ENCODE measurements around the gene SDF2.

DNA sequence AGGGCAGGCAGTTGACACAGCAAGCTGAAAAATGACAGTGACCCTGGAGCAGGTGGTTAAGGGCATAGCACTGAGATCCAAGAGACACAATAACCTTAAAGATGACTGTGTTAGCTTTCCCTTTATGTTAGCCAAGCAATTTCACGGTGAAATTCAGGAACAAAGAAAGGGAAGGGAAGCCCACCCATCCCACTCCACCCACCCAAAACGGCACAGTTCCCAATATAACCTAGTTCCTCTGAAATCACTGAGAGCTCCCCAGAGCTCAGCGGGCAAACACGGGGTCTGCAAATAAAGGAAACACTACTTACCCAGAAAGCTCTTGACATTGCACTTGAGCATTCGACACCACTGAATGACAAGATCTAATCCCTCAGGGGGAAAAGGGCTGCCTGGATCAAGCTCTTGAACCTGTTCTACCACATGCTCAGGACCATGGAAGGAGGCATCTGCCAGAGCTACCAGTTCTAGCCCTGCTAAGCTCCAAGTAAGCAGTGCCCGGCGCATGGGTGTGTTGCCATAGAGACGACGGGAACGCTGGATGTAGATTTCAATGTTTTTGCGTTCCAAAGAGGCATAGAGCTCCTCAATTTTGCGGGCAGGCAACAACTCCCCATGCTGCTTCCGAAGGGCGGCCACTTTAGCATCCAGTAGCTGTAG, 27.4 kb downstream of the SDF2 start:
- TF ChIP-seq, protein P1, sequence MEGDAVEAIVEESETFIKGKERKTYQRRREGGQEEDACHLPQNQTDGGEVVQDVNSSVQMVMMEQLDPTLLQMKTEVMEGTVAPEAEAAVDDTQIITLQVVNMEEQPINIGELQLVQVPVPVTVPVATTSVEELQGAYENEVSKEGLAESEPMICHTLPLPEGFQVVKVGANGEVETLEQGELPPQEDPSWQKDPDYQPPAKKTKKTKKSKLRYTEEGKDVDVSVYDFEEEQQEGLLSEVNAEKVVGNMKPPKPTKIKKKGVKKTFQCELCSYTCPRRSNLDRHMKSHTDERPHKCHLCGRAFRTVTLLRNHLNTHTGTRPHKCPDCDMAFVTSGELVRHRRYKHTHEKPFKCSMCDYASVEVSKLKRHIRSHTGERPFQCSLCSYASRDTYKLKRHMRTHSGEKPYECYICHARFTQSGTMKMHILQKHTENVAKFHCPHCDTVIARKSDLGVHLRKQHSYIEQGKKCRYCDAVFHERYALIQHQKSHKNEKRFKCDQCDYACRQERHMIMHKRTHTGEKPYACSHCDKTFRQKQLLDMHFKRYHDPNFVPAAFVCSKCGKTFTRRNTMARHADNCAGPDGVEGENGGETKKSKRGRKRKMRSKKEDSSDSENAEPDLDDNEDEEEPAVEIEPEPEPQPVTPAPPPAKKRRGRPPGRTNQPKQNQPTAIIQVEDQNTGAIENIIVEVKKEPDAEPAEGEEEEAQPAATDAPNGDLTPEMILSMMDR (IDR thresholded peaks at IDR 0.05; ENCODE audit: insufficient read depth, low read length, poor library complexity, severe bottlenecking) = no peak
- TF ChIP-seq EZH2phosphoT487 (conservative IDR thresholded peaks at IDR 0.05; ENCODE audit: low read length) = no peak

Data from SU-DHL-6 (cell line).